ENCODE measurements around the gene C4orf50. TPM values are rescaled to one million over a fixed set of nuclear protein-coding genes. Genes with fewer than 3 reads are reported as not detected.

C4orf50 gene
- total RNA-seq = under 1 TPM; 0.07 to 0.73 (median 0.09) TPM
- long read RNA-seq, donor 1, partial matches to known transcripts = 0 of 2 reads
- long read RNA-seq, donor 1, other reads (novel, unspliced or antisense) = 2 of 2 reads
- long read RNA-seq, donor 2 = 0 reads

- no peaks in the 10 kb centered on the region for H3K36me3 ChIP-seq (ENCODE audit: low read depth)
- no peak for ATAC-seq
- no peaks in the 10 kb centered on the region for H3K9me3 ChIP-seq
- no peaks in the 10 kb centered on the region for H3K4me1 ChIP-seq (ENCODE audit: low read depth)
- no peak for DNase-seq
- H3K4me3 ChIP-seq = no peak within 1 kb of the TSS
- intact Hi-C loops (cut with DNase I, micrococcal nuclease) = no loop called here
- no peak for TF ChIP-seq CTCF (IDR thresholded peaks at IDR 0.05)
Observed at GRCh38 chr4:6018331-6018730, at the start of gene C4orf50. C4orf50 (minus strand) TSS chr4:6018431.

GRCh38 chr4:6065934-6066590, 47.8 kb upstream of the C4orf50 start:
- Histone ChIP-seq H3K36me3 (ENCODE audit: low read depth) (no peaks in the 10 kb centered on the region), H3K4me3 (no peak overlapping the region), H3K4me1 (ENCODE audit: low read depth) (no peaks in the 10 kb centered on the region), H3K9me3 (peaks cover 4% of the 10 kb centered on the region)
- ATAC-seq (no peak), DNase-seq (no peak)
- intact Hi-C loops (cut with DNase I, micrococcal nuclease) = no loop called here
- TF ChIP-seq CTCF (IDR thresholded peaks at IDR 0.05) = no peak

GRCh38 chr4:6065166-6065565, 46.9 kb upstream of the C4orf50 start:
- ATAC-seq (no peak), DNase-seq (no peak)
- intact Hi-C loops (cut with DNase I, micrococcal nuclease) = no loop called here
- TF ChIP-seq CTCF (IDR thresholded peaks at IDR 0.05) = no peak
- Histone ChIP-seq H3K4me1 (ENCODE audit: low read depth) (no peaks in the 10 kb centered on the region), H3K36me3 (ENCODE audit: low read depth) (no peaks in the 10 kb centered on the region), H3K4me3 (no peak overlapping the region), H3K9me3 (peaks cover 10% of the 10 kb centered on the region)

GRCh38 chr4:6064383-6064782, 46.2 kb upstream of the C4orf50 start:
- no peak for TF ChIP-seq CTCF (IDR thresholded peaks at IDR 0.05)
- DNase-seq (no peak), ATAC-seq (no peak)
- intact Hi-C loops (cut with DNase I, micrococcal nuclease) = no loop called here
- peaks cover 18% of the 10 kb centered on the region for H3K9me3 ChIP-seq
- no peak overlapping the region for H3K4me3 ChIP-seq
- H3K36me3 ChIP-seq (ENCODE audit: low read depth) = no peaks in the 10 kb centered on the region
- H3K4me1 ChIP-seq (ENCODE audit: low read depth) = no peaks in the 10 kb centered on the region

- ATAC-seq (no peak), DNase-seq (no peak)
- no peaks in the 10 kb centered on the region for H3K36me3 ChIP-seq (ENCODE audit: low read depth)
- no peak for TF ChIP-seq CTCF (IDR thresholded peaks at IDR 0.05)
- H3K4me3 ChIP-seq = no peak overlapping the region
- intact Hi-C loops (cut with DNase I, micrococcal nuclease) = no loop called here
- peaks cover 25% of the 10 kb centered on the region for H3K9me3 ChIP-seq
- H3K4me1 ChIP-seq (ENCODE audit: low read depth) = no peaks in the 10 kb centered on the region
Observed at GRCh38 chr4:6063684-6064083, 45.5 kb upstream of the C4orf50 start.
